Measurements from ENCODE around the gene HSD11B2.

Gene HSD11B2

GRCh38 chr16:67417333-67418061, 13.4 kb upstream of the HSD11B2 start:
- no peak for DNase-seq

- DNase-seq: no peak
Observed at GRCh38 chr16:67419502-67419901, 11.4 kb upstream of the HSD11B2 start.

- DNase-seq: no peak
Observed at GRCh38 chr16:67419931-67420330, 11.0 kb upstream of the HSD11B2 start.

- no peak for DNase-seq
Observed at GRCh38 chr16:67421030-67421429, 9.9 kb upstream of the HSD11B2 start.

GRCh38 chr16:67423015-67423414, 7.9 kb upstream of the HSD11B2 start:
- DNase-seq: no peak

- DNase-seq: peak; percentile 64
Observed at GRCh38 chr16:67423611-67424260, 7.2 kb upstream of the HSD11B2 start.

- peak; percentile 50 for DNase-seq
Observed at GRCh38 chr16:67424261-67424615, 6.7 kb upstream of the HSD11B2 start.

GRCh38 chr16:67425061-67425460, 5.9 kb upstream of the HSD11B2 start:
- DNase-seq: no peak

- no peak for DNase-seq
Observed at GRCh38 chr16:67425580-67425979, 5.3 kb upstream of the HSD11B2 start.

GRCh38 chr16:67426022-67426421, 4.9 kb upstream of the HSD11B2 start:
- no peak for DNase-seq

GRCh38 chr16:67426950-67427349, 4.0 kb upstream of the HSD11B2 start:
- DNase-seq: no peak

- DNase-seq: peak; percentile 76
Observed at GRCh38 chr16:67428146-67428731, 2.7 kb upstream of the HSD11B2 start.

- no peak for DNase-seq
Observed at GRCh38 chr16:67429053-67429798, 1.7 kb upstream of the HSD11B2 start.

- DNase-seq: no peak
Observed at GRCh38 chr16:67429799-67430503, 970 bp upstream of the HSD11B2 start.

GRCh38 chr16:67430504-67430976, 381 bp upstream of the HSD11B2 start:
- peak; percentile 56 for DNase-seq

- peak; percentile 24 for DNase-seq
Observed at GRCh38 chr16:67431775-67432505, 1.0 kb downstream of the HSD11B2 start.

GRCh38 chr16:67432506-67432890, 1.6 kb downstream of the HSD11B2 start:
- no peak for DNase-seq

GRCh38 chr16:67433131-67433719, 2.3 kb downstream of the HSD11B2 start:
- no peak for DNase-seq

GRCh38 chr16:67435758-67436164, 4.8 kb downstream of the HSD11B2 start:
- no peak for DNase-seq

GRCh38 chr16:67436640-67437193, 5.8 kb downstream of the HSD11B2 start:
- DNase-seq: no peak

- no peak for DNase-seq
Observed at GRCh38 chr16:67437513-67437912, 6.6 kb downstream of the HSD11B2 start.
